Adrenal gland (tissue), 12 donors: ENCODE measurements around the gene DLK1. TPM values are rescaled to one million over a fixed set of nuclear protein-coding genes. Genes with fewer than 3 reads are reported as not detected.

Experiments
- DNase-seq, 7 donors: peaks; one replicate each; pipeline ENCODE4 v3.0.0-alpha.2; 2019 to 2020
- H3K27ac ChIP-seq, 5 donors: fragments of 200-600 bp; sonication (generic) in 4 of 5; 1 replicate in 3 of 5; 2 replicates in 2 of 5; pipeline versions ENCODE4 v1.5.1 to v1.8.0; 2016 to 2020; ENCODE audit warnings: mild to moderate bottlenecking in 1 of 5
- H3K27me3 ChIP-seq: fragments of 200-600 bp; 2 replicates; pipeline ENCODE4 v1.8.0; 2021
- H3K36me3 ChIP-seq, 2 donors: fragments of 200-600 bp; replicated peaks in 1 of 2; 1 replicate in 1 of 2; 2 replicates in 1 of 2; pipeline versions ENCODE4 v1.5.1 to v1.8.0; 2018 to 2022
- H3K4me1 ChIP-seq, 2 donors: fragments of 200-600 bp; replicated peaks in 1 of 2; 1 replicate in 1 of 2; 2 replicates in 1 of 2; pipeline versions ENCODE4 v1.5.1 to v1.8.0; 2018 to 2021
- H3K4me3 ChIP-seq, 4 donors: fragments of 200-600 bp; sonication (generic) in 3 of 4; one replicate each; pipeline ENCODE4 v1.5.1; 2016 to 2018
- H3K9me3 ChIP-seq, 3 donors: fragments of 200-600 bp; sonication (generic) in 1 of 3; replicated peaks in 1 of 3; 1 replicate in 2 of 3; 2 replicates in 1 of 3; pipeline versions ENCODE4 v1.5.1 to v1.8.0; 2016 to 2021
- CTCF ChIP-seq, 6 experiments: fragments of 450-650 bp in 4 of 6; fragments of 200-600 bp in 2 of 6; sonication (generic) in 1 of 6; IDR thresholded peaks; 1 replicate in 5 of 6; 2 replicates in 1 of 6; pipeline versions ENCODE4 v1.5.1 to v1.8.0; 2016 to 2021; ENCODE audit warnings: antibody characterized with exemption in 6 of 6, mild to moderate bottlenecking in 2 of 6, moderate library complexity in 1 of 6
- POLR2A ChIP-seq, 2 donors: fragments of 450-650 bp; IDR thresholded peaks; one replicate each; pipeline ENCODE4 v1.6.1; 2017; ENCODE audit warnings: antibody characterized with exemption in 2 of 2, mild to moderate bottlenecking in 2 of 2, moderate library complexity in 1 of 2
- WGBS, 4 donors: extraction: QIAGEN DNeasy Blood & Tissue Kit in 2 of 4; methylation state at CpG; one replicate each; pipeline versions ENCODE4 v1.1.5 to v1.1.7; 2013 to 2017; 5-methylcytosine and 5-hydroxymethylcytosine counted together
- intact Hi-C, 2 donors: fragments of 100-400 bp; cut with DNase I; formaldehyde crosslinking; loops; one replicate each; pipeline versions ENCODE4 v1.14.1 to v1.15.0; 2022 to 2023
- polyA plus RNA-seq, 3 donors: library from polyadenylated mRNA; stranded (reverse); fragments of 200-250 nt in 2 of 3; fragments of 350-450 nt in 1 of 3; fragmentation: Illumina TruSeq in 1 of 3; extraction: RNeasy Lipid Tissue Mini Kit (QIAGEN cat#74804) in 1 of 3; gene quantifications; one replicate each; pipeline ENCODE4 v1.2.3, GENCODE V29; 2013 to 2014
- total RNA-seq, 9 donors: library from RNA; depleted of rRNA in 4 of 9; stranded (reverse); fragments of >200 nt in 4 of 9; fragments of 120-200 nt in 1 of 9; fragmentation: NEBNext Ultra II Directional in 1 of 9; extraction: Animal tissue kit (Norgen Biotek cat#: 25700) in 1 of 9; gene quantifications; one replicate each; pipeline versions ENCODE4 v1.1.0 to v1.2.4, GENCODE V29; 2013 to 2023
- donor health status: healthy with polysubstance abuse.
- donor health status: Bipolar disorder and iron deficiency.
- donor health status: DM: yes; HTN: yes; CAD: no.
- donor health status: DM: no; HTN: no; CAD: no.
- donor health status: DM: no; HTN: no; CAD: no.
- donor health status: DM: yes; HTN: yes; CAD: no.

Gene DLK1
- total and polyA plus RNA-seq, 12 donors, result 426 to 2,787 (median 1,682) TPM

GRCh38 chr14:100692859-100693558, 33.7 kb upstream of the DLK1 start:
- intact Hi-C loops, result no loop called here

GRCh38 chr14:100693877-100694578, 32.7 kb upstream of the DLK1 start:
- no peaks in the 10 kb centered on the region for H3K27me3 ChIP-seq
- 86 to 92% (median 89%) methylated on average over 15 to 23 of the region's 23 CpGs for WGBS, 4 donors
- no peak for TF ChIP-seq POLR2A (IDR thresholded peaks at IDR 0.05)
- no peak for TF ChIP-seq CTCF (IDR thresholded peaks at IDR 0.05)

More at GRCh38 chr14:100692859-100693558, 33.7 kb upstream of the DLK1 start:
- Histone ChIP-seq H3K4me3 (no peak overlapping the region), H3K27me3 (no peaks in the 10 kb centered on the region), H3K27ac (peak overlapping the region; percentile 73 to 98 (median 86)), H3K36me3 (no peaks in the 10 kb centered on the region), H3K4me1 (peaks cover 28 to 46% of the 10 kb centered on the region in 2 donors), H3K9me3 (no peaks in the 10 kb centered on the region)
- WGBS, 4 donors, result 45 to 73% (median 57%) methylated on average over 21 to 27 of the region's 27 CpGs
- peak; percentile 76 to 91 (median 86) for DNase-seq
- peak in 1 of 2 donors; percentile 83 for TF ChIP-seq POLR2A (IDR thresholded peaks at IDR 0.05)
- TF ChIP-seq CTCF (IDR thresholded peaks at IDR 0.05), result no peak

GRCh38 chr14:100694579-100695422, 31.9 kb upstream of the DLK1 start:
- no peak for TF ChIP-seq CTCF (IDR thresholded peaks at IDR 0.05)
- no peak for TF ChIP-seq POLR2A (IDR thresholded peaks at IDR 0.05)
- no peaks in the 10 kb centered on the region for H3K9me3 ChIP-seq
- no peaks in the 10 kb centered on the region for H3K27me3 ChIP-seq
- peaks cover 23 to 41% of the 10 kb centered on the region in 2 donors for H3K4me1 ChIP-seq
- 75 to 82% (median 78%) methylated on average over 9 to 17 of the region's 17 CpGs for WGBS, 4 donors
- intact Hi-C loops, result no loop called here
- DNase-seq, result peak in 1 of 7 donors; percentile 48
- H3K4me3 ChIP-seq, result no peak overlapping the region
- H3K36me3 ChIP-seq, result no peaks in the 10 kb centered on the region
- H3K27ac ChIP-seq, result peak overlapping the region in 4 of 5 donors; percentile 16 to 95 (median 53)

More at GRCh38 chr14:100693877-100694578, 32.7 kb upstream of the DLK1 start:
- intact Hi-C loops, result no loop called here
- DNase-seq, result no peak
- H3K36me3 ChIP-seq, result no peaks in the 10 kb centered on the region
- peaks cover 23 to 41% of the 10 kb centered on the region in 2 donors for H3K4me1 ChIP-seq
- no peaks in the 10 kb centered on the region for H3K9me3 ChIP-seq
- H3K4me3 ChIP-seq, result no peak overlapping the region
- H3K27ac ChIP-seq, result peak overlapping the region in 4 of 5 donors; percentile 79 to 98 (median 90)

GRCh38 chr14:100695423-100695738, 31.3 kb upstream of the DLK1 start:
- peak overlapping the region; percentile 16 to 95 (median 49) for H3K27ac ChIP-seq
- no peak overlapping the region for H3K4me3 ChIP-seq
- intact Hi-C loops, result no loop called here
- WGBS, 4 donors, result 50 to 60% (median 56%) methylated on average over 13 of the region's 13 CpGs
- H3K9me3 ChIP-seq, result no peaks in the 10 kb centered on the region
- TF ChIP-seq POLR2A (IDR thresholded peaks at IDR 0.05), result no peak
- TF ChIP-seq CTCF (IDR thresholded peaks at IDR 0.05), result no peak
- no peaks in the 10 kb centered on the region for H3K27me3 ChIP-seq
- no peaks in the 10 kb centered on the region for H3K36me3 ChIP-seq
- H3K4me1 ChIP-seq, result peaks cover 23 to 41% of the 10 kb centered on the region in 2 donors
- no peak for DNase-seq
